ENCODE measurements around the gene ABHD3. TPM values are rescaled to one million over a fixed set of nuclear protein-coding genes. Genes with fewer than 3 reads are reported as not detected.

ABHD3 gene
- total and polyA plus RNA-seq, 2 donors (not counting 3 experiments of a cell fraction or from before 2014, with no cell fraction given): 6.3 to 14.9 TPM

- H3K9me1 ChIP-seq (replicated peaks; ENCODE audit: control insufficient read depth, extremely low read depth, insufficient read depth, low read length): no peaks in the 10 kb centered on the region
- intact Hi-C loops (cut with micrococcal nuclease) (loop anchor here (1.0 to 5.0 kb wide), 3 partner anchors 71 to 252 kb away; partner anchors contain the start of gene SNRPD1), dilution Hi-C loops (cut with MboI; ENCODE audit: extremely low pct_ligation_motif_present, low sequenced_read_pairs) (no loop called here)
- no peak overlapping the region for H3K4me2 ChIP-seq (ENCODE audit: insufficient read depth, low read length)
- peaks cover 38% of the 10 kb centered on the region for H3K79me2 ChIP-seq (ENCODE audit: control insufficient read depth, insufficient read depth, low read length)
- FAIRE-seq (no peak), DNase-seq (ENCODE audit: low read depth, low spot score) (no peak)
- H3K27ac ChIP-seq (ENCODE audit: insufficient read depth, low read depth, low read length): peak overlapping the region; percentile 91
- peak overlapping the region; percentile 91 for H2AFZ ChIP-seq (ENCODE audit: low read depth, low read length)
- H3K36me3 ChIP-seq (ENCODE audit: control insufficient read depth in 2 of 2, extremely low read depth in 1 of 2, insufficient read depth in 2 of 2, low read length in 2 of 2): no peaks in the 10 kb centered on the region
- no peaks in the 10 kb centered on the region for H3K27me3 ChIP-seq (ENCODE audit: control insufficient read depth in 2 of 2, insufficient read depth in 2 of 2, low read length in 2 of 2)
- POLR2A ChIA-PET: interaction anchor here (1.3 to 2.4 kb wide), 3 partner anchors 11 to 129 kb away, joined by 3 to 11 read pairs (median 5); partner anchors contain the start of genes ABHD3 and SNRPD1
- no peaks in the 10 kb centered on the region for H3K9me3 ChIP-seq (replicated peaks; ENCODE audit: control insufficient read depth, insufficient read depth, low read length)
- BruUV-seq (replicated peaks): no TSS peak
- H4K20me1 ChIP-seq (replicated peaks; ENCODE audit: control insufficient read depth, extremely low read depth, insufficient read depth, low read length): peaks cover 2% of the 10 kb centered on the region
- peak overlapping the region; percentile 78 to 99 (median 79) for H3K4me3 ChIP-seq (replicated peaks in 1 of 3; ENCODE audit: insufficient read depth in 1 of 3, low read depth in 1 of 3, low read length in 3 of 3)
- H3K4me1 ChIP-seq (ENCODE audit: control insufficient read depth, extremely low read depth, insufficient read depth, low read length): peaks cover 23% of the 10 kb centered on the region
- no peak for TF ChIP-seq JUN (IDR thresholded peaks at IDR 0.05; ENCODE audit: borderline replicate concordance, insufficient read depth, insufficient read length, low read depth)
- TF ChIP-seq FOS (IDR thresholded peaks at IDR 0.05; ENCODE audit: borderline replicate concordance, insufficient read depth, low read length): no peak
- no peak for TF ChIP-seq POLR2A (IDR thresholded peaks at IDR 0.05; ENCODE audit: low read depth, low read length)
- no peak for TF ChIP-seq MYC (IDR thresholded peaks at IDR 0.05; ENCODE audit: low read depth, low read length)
- no peak for TF ChIP-seq POLR2AphosphoS5 (IDR thresholded peaks at IDR 0.05; ENCODE audit: insufficient read depth, low read depth, low read length)
- TF ChIP-seq CTCF (IDR thresholded peaks at IDR 0.05; ENCODE audit: extremely low read depth in 1 of 2, insufficient read depth in 1 of 2, low read depth in 1 of 2, low read length in 2 of 2): no peak
- no peak for TF ChIP-seq EZH2 (IDR thresholded peaks at IDR 0.05; ENCODE audit: borderline replicate concordance, low read depth, low read length, severe bottlenecking)
- TF ChIP-seq, protein P1, sequence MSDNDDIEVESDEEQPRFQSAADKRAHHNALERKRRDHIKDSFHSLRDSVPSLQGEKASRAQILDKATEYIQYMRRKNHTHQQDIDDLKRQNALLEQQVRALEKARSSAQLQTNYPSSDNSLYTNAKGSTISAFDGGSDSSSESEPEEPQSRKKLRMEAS (IDR thresholded peaks at IDR 0.05; ENCODE audit: insufficient read depth, insufficient read length): no peak
- no peak for TF ChIP-seq GATA2 (IDR thresholded peaks at IDR 0.05; ENCODE audit: insufficient read depth, insufficient read length, low read depth, low read length)
- CTCF ChIA-PET: interaction anchor here (1.9 to 3.0 kb wide), 4 partner anchors 10 to 140 kb away, joined by 4 to 12 read pairs (median 10); partner anchors contain the start of genes ABHD3 and ESCO1
- peak overlapping the region; percentile 95 for H3K9ac ChIP-seq (replicated peaks; ENCODE audit: extremely low read depth, insufficient read depth, low read length)
These were observed 36.7 kb upstream of the ABHD3 start for GRCh38 chr18:21741312-21741561.

Measured in endothelial cell of umbilical vein (primary cell).